Mesendoderm (in vitro differentiated cells): ENCODE results near the gene PRDM15.

Experiments
- DNase-seq: peaks from one replicate; pipeline ENCODE4 v3.0.0; 2013
- H2AK5ac ChIP-seq: 2 replicates; pipeline ENCODE4 v1.6.1; 2013; ENCODE audit warnings: low read length, inconsistent platforms
- H2BK120ac ChIP-seq: 2 replicates; pipeline ENCODE4 v1.6.1; 2013; ENCODE audit warnings: low read depth, mild to moderate bottlenecking, low read length, moderate library complexity, mixed read lengths
- H2BK15ac ChIP-seq: replicated peaks from 2 replicates; pipeline ENCODE4 v1.6.1; 2013; ENCODE audit warnings: low read depth, mild to moderate bottlenecking, moderate library complexity
- H2BK5ac ChIP-seq: 2 replicates; pipeline ENCODE4 v1.6.1; 2013; ENCODE audit warnings: low read length, inconsistent platforms
- H3K18ac ChIP-seq: 2 replicates; pipeline ENCODE4 v1.6.1; 2013; ENCODE audit warnings: mild to moderate bottlenecking, low read length, mixed read lengths
- H3K23ac ChIP-seq: one replicate; pipeline ENCODE4 v1.6.1; 2013; ENCODE audit warnings: low read length
- H3K27ac ChIP-seq: 2 replicates; pipeline ENCODE4 v1.5.1; 2013; ENCODE audit warnings: low read depth, mild to moderate bottlenecking, inconsistent platforms, low read length, moderate library complexity
- H3K27me3 ChIP-seq: 2 replicates; pipeline ENCODE4 v1.6.1; 2013; ENCODE audit warnings: low read length, control low read depth, mild to moderate bottlenecking, inconsistent platforms; ENCODE audit not compliant: insufficient read depth, poor library complexity
- H3K36me3 ChIP-seq: 2 replicates; pipeline ENCODE4 v1.6.1; 2013; ENCODE audit warnings: low read length, inconsistent platforms; ENCODE audit not compliant: control insufficient read depth, insufficient read depth
- H3K4ac ChIP-seq: one replicate; pipeline ENCODE4 v1.6.1; 2013; ENCODE audit warnings: low read depth, mild to moderate bottlenecking, low read length, moderate library complexity
- H3K4me1 ChIP-seq: 2 replicates; pipeline ENCODE4 v1.6.1; 2013; ENCODE audit warnings: low read depth, low read length, inconsistent platforms; ENCODE audit not compliant: control insufficient read depth
- H3K4me2 ChIP-seq: 2 replicates; pipeline ENCODE4 v1.6.1; 2013; ENCODE audit warnings: low read length
- H3K4me3 ChIP-seq: 2 replicates; pipeline ENCODE4 v1.5.1; 2013; ENCODE audit warnings: mild to moderate bottlenecking, low read length
- H3K56ac ChIP-seq: one replicate; pipeline ENCODE4 v1.6.1; 2013; ENCODE audit warnings: low read length
- H3K79me1 ChIP-seq: 2 replicates; pipeline ENCODE4 v1.6.1; 2013; ENCODE audit warnings: low read length, inconsistent platforms
- H3K79me2 ChIP-seq: 2 replicates; pipeline ENCODE4 v1.6.1; 2013; ENCODE audit warnings: mild to moderate bottlenecking, low read length; ENCODE audit not compliant: control insufficient read depth, insufficient read depth
- H3K9ac ChIP-seq: 2 replicates; pipeline ENCODE4 v1.6.1; 2013; ENCODE audit warnings: low read length, inconsistent platforms
- H4K5ac ChIP-seq: one replicate; pipeline ENCODE4 v1.6.1; 2013; ENCODE audit warnings: low read length
- H4K8ac ChIP-seq: one replicate; pipeline ENCODE4 v1.6.1; 2013; ENCODE audit warnings: low read depth, mild to moderate bottlenecking, control low read depth, low read length, moderate library complexity
- WGBS: extraction: QIAGEN DNeasy Blood & Tissue Kit; methylation state at CpG from one replicate; pipeline ENCODE4 v1.1.7; 2013; ENCODE audit warnings: low lambda C conversion rate, missing lambda C conversion rate; ENCODE audit not compliant: insufficient coverage; ENCODE audit errors: extremely low coverage; 5-methylcytosine and 5-hydroxymethylcytosine counted together

Gene PRDM15

GRCh38 chr21:41899426-41900202 lies 20.5 kb upstream of the PRDM15 start:
- no peak overlapping the region for H3K4me2 ChIP-seq
- H4K5ac ChIP-seq = no peak overlapping the region
- no peak overlapping the region for H2AK5ac ChIP-seq
- no peaks in the 10 kb centered on the region for H3K79me2 ChIP-seq
- no peak overlapping the region for H4K8ac ChIP-seq
- no peak overlapping the region for H2BK120ac ChIP-seq
- H3K4ac ChIP-seq = no peak overlapping the region
- no peaks in the 10 kb centered on the region for H3K27me3 ChIP-seq
- H3K36me3 ChIP-seq = no peaks in the 10 kb centered on the region
- H3K27ac ChIP-seq = no peak overlapping the region
- H2BK5ac ChIP-seq = no peak overlapping the region
- no peak overlapping the region for H3K18ac ChIP-seq
- no peaks in the 10 kb centered on the region for H3K4me1 ChIP-seq
- no peak overlapping the region for H3K56ac ChIP-seq
- no peaks in the 10 kb centered on the region for H3K79me1 ChIP-seq
- no peak overlapping the region for H3K4me3 ChIP-seq
- no CpG with 5 or more reads among the region's 25 CpGs for WGBS
- DNase-seq = no peak
- H3K23ac ChIP-seq = no peak overlapping the region
- H3K9ac ChIP-seq = no peak overlapping the region
- H2BK15ac ChIP-seq = no peak overlapping the region

GRCh38 chr21:41898998-41899397 lies 19.9 kb upstream of the PRDM15 start:
- Histone ChIP-seq H3K4me2 (no peak overlapping the region), H2BK120ac (no peak overlapping the region), H3K9ac (no peak overlapping the region), H3K79me2 (no peaks in the 10 kb centered on the region), H3K4me1 (no peaks in the 10 kb centered on the region), H3K27ac (no peak overlapping the region), H3K36me3 (no peaks in the 10 kb centered on the region), H4K8ac (no peak overlapping the region), H3K18ac (no peak overlapping the region), H3K27me3 (no peaks in the 10 kb centered on the region), H3K56ac (no peak overlapping the region), H2BK5ac (no peak overlapping the region), H3K4ac (no peak overlapping the region), H3K79me1 (no peaks in the 10 kb centered on the region), H2BK15ac (no peak overlapping the region), H3K4me3 (no peak overlapping the region), H3K23ac (no peak overlapping the region), H4K5ac (no peak overlapping the region), H2AK5ac (no peak overlapping the region)
- WGBS = no CpG with 5 or more reads among the region's 17 CpGs
- no peak for DNase-seq

- DNase-seq = no peak
- Histone ChIP-seq H3K36me3 (no peaks in the 10 kb centered on the region), H3K9ac (no peak overlapping the region), H3K79me1 (no peaks in the 10 kb centered on the region), H3K27me3 (no peaks in the 10 kb centered on the region), H3K4ac (no peak overlapping the region), H3K18ac (no peak overlapping the region), H2BK120ac (no peak overlapping the region), H3K4me3 (no peak overlapping the region), H4K5ac (no peak overlapping the region), H4K8ac (no peak overlapping the region), H3K4me2 (no peak overlapping the region), H3K79me2 (no peaks in the 10 kb centered on the region), H3K23ac (no peak overlapping the region), H2BK15ac (no peak overlapping the region), H3K4me1 (no peaks in the 10 kb centered on the region), H2AK5ac (no peak overlapping the region), H2BK5ac (no peak overlapping the region), H3K56ac (no peak overlapping the region), H3K27ac (no peak overlapping the region)
- no CpG with 5 or more reads among the region's 8 CpGs for WGBS
Observed at GRCh38 chr21:41897700-41898099, 18.6 kb upstream of the PRDM15 start.

- H3K36me3 ChIP-seq = no peaks in the 10 kb centered on the region
- H3K79me2 ChIP-seq = no peaks in the 10 kb centered on the region
- no peak overlapping the region for H3K56ac ChIP-seq
- H2BK120ac ChIP-seq = no peak overlapping the region
- no peak overlapping the region for H2BK15ac ChIP-seq
- no peaks in the 10 kb centered on the region for H3K27me3 ChIP-seq
- H3K79me1 ChIP-seq = no peaks in the 10 kb centered on the region
- H3K4me3 ChIP-seq = no peak overlapping the region
- no peak overlapping the region for H4K5ac ChIP-seq
- no peak for DNase-seq
- no peak overlapping the region for H2BK5ac ChIP-seq
- WGBS = no CpG with 5 or more reads among the region's 11 CpGs
- no peak overlapping the region for H4K8ac ChIP-seq
- H3K4me2 ChIP-seq = no peak overlapping the region
- H3K4ac ChIP-seq = no peak overlapping the region
- no peak overlapping the region for H3K27ac ChIP-seq
- no peak overlapping the region for H3K9ac ChIP-seq
- no peak overlapping the region for H2AK5ac ChIP-seq
- no peak overlapping the region for H3K18ac ChIP-seq
- H3K23ac ChIP-seq = no peak overlapping the region
- no peaks in the 10 kb centered on the region for H3K4me1 ChIP-seq
Observed at GRCh38 chr21:41897047-41897669, 18.0 kb upstream of the PRDM15 start.

- H2BK15ac ChIP-seq = no peak overlapping the region
- H3K79me1 ChIP-seq = no peaks in the 10 kb centered on the region
- H2AK5ac ChIP-seq = no peak overlapping the region
- H3K9ac ChIP-seq = no peak overlapping the region
- no peak overlapping the region for H3K4me3 ChIP-seq
- no peak overlapping the region for H3K23ac ChIP-seq
- H2BK120ac ChIP-seq = no peak overlapping the region
- H3K79me2 ChIP-seq = no peaks in the 10 kb centered on the region
- no peaks in the 10 kb centered on the region for H3K4me1 ChIP-seq
- no peak overlapping the region for H2BK5ac ChIP-seq
- peak; percentile 63 for DNase-seq
- no peaks in the 10 kb centered on the region for H3K36me3 ChIP-seq
- no CpG with 5 or more reads among the region's 22 CpGs for WGBS
- no peak overlapping the region for H3K4ac ChIP-seq
- no peak overlapping the region for H3K56ac ChIP-seq
- H3K4me2 ChIP-seq = no peak overlapping the region
- no peak overlapping the region for H4K8ac ChIP-seq
- H4K5ac ChIP-seq = no peak overlapping the region
- H3K27me3 ChIP-seq = no peaks in the 10 kb centered on the region
- H3K27ac ChIP-seq = no peak overlapping the region
- no peak overlapping the region for H3K18ac ChIP-seq
Observed at GRCh38 chr21:41895643-41896493, 16.7 kb upstream of the PRDM15 start.
